ENCODE results near the gene G0S2. TPM values are rescaled to one million over a fixed set of nuclear protein-coding genes. Genes with fewer than 3 reads are reported as not detected.

Gene G0S2
- total RNA-seq, 1 donor from 2014 or later: 19.9 TPM

DNA sequence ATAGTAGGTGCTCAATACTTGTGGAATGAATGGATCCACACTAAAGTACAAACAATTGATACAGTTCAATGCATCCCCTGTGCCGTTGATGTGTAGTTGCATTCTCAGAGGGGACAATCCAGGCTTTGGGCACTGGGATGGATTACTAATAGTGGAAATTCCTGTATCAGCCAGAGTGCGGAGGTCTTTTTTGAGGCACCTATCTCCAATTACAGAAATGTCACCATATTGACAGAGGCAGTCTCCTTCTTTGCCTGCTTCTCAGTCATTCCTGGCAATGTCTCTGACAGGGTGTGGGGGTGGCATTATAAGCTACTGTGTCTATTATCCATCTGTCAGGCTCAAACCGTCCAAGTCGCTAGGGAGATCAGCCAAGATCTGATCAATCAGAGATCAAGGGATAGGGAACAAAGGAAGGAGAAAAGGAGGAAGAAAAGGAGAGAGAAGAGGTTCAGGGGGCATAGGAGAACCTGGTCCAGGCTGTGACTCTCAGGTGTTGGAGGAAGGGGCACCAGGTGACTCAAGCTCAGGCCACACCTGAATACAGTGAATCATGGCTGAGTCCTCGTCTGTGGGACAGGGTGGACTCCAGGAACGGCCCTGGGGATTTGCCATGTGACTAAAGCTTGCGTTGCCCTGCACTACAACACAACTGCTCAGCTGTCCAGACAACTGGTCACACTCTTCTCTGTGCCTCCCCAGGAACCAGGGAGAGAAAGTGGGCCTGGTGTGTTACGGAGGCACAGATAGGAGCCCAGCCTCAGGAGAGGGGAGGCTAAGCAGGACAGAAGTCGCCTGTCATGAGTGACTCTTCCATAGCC is 19.6 kb upstream of the G0S2 start:
- DNase-seq (no peak), ATAC-seq (no peak)
- TF ChIP-seq CTCF (IDR thresholded peaks at IDR 0.05): no peak
- H3K4me1 ChIP-seq: peaks cover 47% of the 10 kb centered on the region
- no peak overlapping the region for H3K27ac ChIP-seq
- H3K36me3 ChIP-seq: no peaks in the 10 kb centered on the region
- intact Hi-C loops (cut with DNase I): no loop called here
- no peak overlapping the region for H3K4me3 ChIP-seq
- no peaks in the 10 kb centered on the region for H3K9me3 ChIP-seq
- peaks cover 15% of the 10 kb centered on the region for H3K27me3 ChIP-seq (ENCODE audit: low read depth)

GRCh38 chr1:209657140-209657879 is 17.9 kb upstream of the G0S2 start:
- Histone ChIP-seq H3K27ac (no peak overlapping the region), H3K27me3 (ENCODE audit: low read depth) (peaks cover 15% of the 10 kb centered on the region), H3K4me3 (no peak overlapping the region), H3K4me1 (peaks cover 32% of the 10 kb centered on the region), H3K9me3 (no peaks in the 10 kb centered on the region), H3K36me3 (no peaks in the 10 kb centered on the region)
- DNase-seq: no peak
- ATAC-seq: peak in 1 of 2 donors; percentile 3
- intact Hi-C loops (cut with DNase I): no loop called here
- TF ChIP-seq CTCF (IDR thresholded peaks at IDR 0.05): no peak

GRCh38 chr1:209657918-209658317 is 17.3 kb upstream of the G0S2 start:
- H3K27me3 ChIP-seq (ENCODE audit: low read depth): peaks cover 15% of the 10 kb centered on the region
- H3K27ac ChIP-seq: no peak overlapping the region
- ATAC-seq (no peak), DNase-seq (no peak)
- H3K4me1 ChIP-seq: peaks cover 26% of the 10 kb centered on the region
- H3K4me3 ChIP-seq: no peak overlapping the region
- intact Hi-C loops (cut with DNase I): no loop called here
- H3K9me3 ChIP-seq: no peaks in the 10 kb centered on the region
- no peak for TF ChIP-seq CTCF (IDR thresholded peaks at IDR 0.05)
- no peaks in the 10 kb centered on the region for H3K36me3 ChIP-seq

DNA sequence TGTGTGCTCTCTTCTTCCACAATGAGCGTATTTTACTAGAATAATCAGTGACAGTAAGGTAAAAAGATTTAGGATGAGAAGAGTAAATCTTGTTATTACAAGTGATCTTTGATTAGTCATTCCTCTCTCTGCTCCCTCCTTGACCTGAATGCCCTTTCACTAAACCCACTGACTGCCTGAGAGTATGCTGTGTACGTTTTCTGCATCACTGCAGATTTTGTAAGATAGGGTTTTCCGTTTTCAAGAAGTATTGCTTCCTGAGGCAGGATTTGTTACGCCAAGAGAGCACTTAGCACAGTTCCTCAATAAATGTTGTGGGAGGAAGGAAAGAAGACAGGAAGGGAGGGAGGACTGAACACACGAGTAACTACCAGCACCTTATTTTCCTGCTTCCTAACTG is 15.3 kb upstream of the G0S2 start:
- peaks cover 15% of the 10 kb centered on the region for H3K27me3 ChIP-seq (ENCODE audit: low read depth)
- H3K4me3 ChIP-seq: no peak overlapping the region
- H3K9me3 ChIP-seq: no peaks in the 10 kb centered on the region
- no peak overlapping the region for H3K27ac ChIP-seq
- peaks cover 11% of the 10 kb centered on the region for H3K4me1 ChIP-seq
- no peaks in the 10 kb centered on the region for H3K36me3 ChIP-seq
- intact Hi-C loops (cut with DNase I): no loop called here
- peak; percentile 58 to 69 for ATAC-seq
- no peak for TF ChIP-seq CTCF (IDR thresholded peaks at IDR 0.05)
- no peak for DNase-seq

DNA sequence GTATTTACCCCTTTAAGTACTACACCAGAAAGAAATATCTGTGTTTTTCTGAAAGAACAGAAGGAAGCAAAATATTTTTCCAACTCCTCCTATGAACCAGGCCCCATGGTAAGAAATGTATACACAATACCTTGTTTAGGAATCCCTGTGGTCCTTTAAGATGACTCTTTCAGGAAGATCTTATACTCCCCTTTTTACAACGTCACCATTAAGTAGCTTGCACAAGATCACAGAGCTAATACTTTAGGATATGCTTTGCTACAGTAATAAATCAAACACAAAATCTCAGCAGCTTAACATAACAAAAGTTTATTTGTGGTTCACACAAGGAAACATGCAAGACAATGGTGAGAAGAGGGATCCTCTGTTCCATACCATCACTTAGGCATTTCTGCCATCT is 14.1 kb upstream of the G0S2 start:
- no peaks in the 10 kb centered on the region for H3K9me3 ChIP-seq
- TF ChIP-seq CTCF (IDR thresholded peaks at IDR 0.05): no peak
- no peaks in the 10 kb centered on the region for H3K36me3 ChIP-seq
- H3K27me3 ChIP-seq (ENCODE audit: low read depth): peaks cover 15% of the 10 kb centered on the region
- DNase-seq (no peak), ATAC-seq (no peak)
- H3K4me3 ChIP-seq: no peak overlapping the region
- no peak overlapping the region for H3K27ac ChIP-seq
- intact Hi-C loops (cut with DNase I): no loop called here
- H3K4me1 ChIP-seq: peaks cover 11% of the 10 kb centered on the region
